Stimulated activated naive CD8-positive, alpha-beta T cell treated with anti-CD3 and anti-CD28 coated beads, Interleukin-15, Interleukin-2, amounts not matched to agents 100 ng/mL and 50 ng/mL, for 24 hours (primary cell): ENCODE results near the gene KIF18B.

Source experiments
- H3K27ac Mint-ChIP-seq: one replicate; pipeline ENCODE4 v1.8.0; 2021; ENCODE audit warnings: mild to moderate bottlenecking, mixed read lengths
- H3K27me3 Mint-ChIP-seq: one replicate; pipeline ENCODE4 v1.8.0; 2021; ENCODE audit warnings: mixed read lengths
- H3K36me3 Mint-ChIP-seq: one replicate; pipeline ENCODE4 v1.8.0; 2021; ENCODE audit warnings: low read depth, mixed read lengths
- H3K4me1 Mint-ChIP-seq: one replicate; pipeline ENCODE4 v1.8.0; 2021; ENCODE audit warnings: low read depth, mixed read lengths
- H3K4me3 Mint-ChIP-seq: one replicate; pipeline ENCODE4 v1.8.0; 2021; ENCODE audit warnings: mild to moderate bottlenecking, mixed read lengths
- H3K9me3 Mint-ChIP-seq: one replicate; pipeline ENCODE4 v1.8.0; 2021; ENCODE audit warnings: mixed read lengths

KIF18B gene

DNA sequence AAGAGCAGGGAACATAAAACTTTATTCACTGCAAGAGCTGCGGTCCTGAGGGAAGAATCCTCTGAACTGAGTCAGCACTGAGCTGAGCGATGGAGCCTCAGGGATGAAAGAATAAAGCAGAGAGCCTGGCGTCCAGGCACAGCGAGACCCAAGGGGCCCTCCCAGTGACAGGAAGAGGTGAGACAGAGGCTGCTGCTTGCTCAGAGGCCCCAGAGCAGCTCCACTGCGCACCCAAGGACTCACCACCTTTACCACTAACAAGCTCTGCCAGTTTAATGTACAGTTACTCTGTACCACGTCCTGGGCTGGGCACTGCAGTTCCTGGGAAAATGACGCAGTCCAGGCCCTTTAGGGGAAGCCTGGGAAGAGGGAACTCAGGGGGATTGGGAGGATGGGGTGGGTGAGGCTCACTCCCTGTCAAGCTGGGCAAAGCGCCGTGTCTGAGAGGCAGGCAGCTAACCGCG is 37.9 kb downstream of the KIF18B start:
- Mint-ChIP-seq H3K27ac (no peak overlapping the region), H3K9me3 (no peaks in the 10 kb centered on the region), H3K27me3 (peaks cover 34% of the 10 kb centered on the region), H3K4me3 (no peak overlapping the region), H3K4me1 (no peaks in the 10 kb centered on the region), H3K36me3 (no peaks in the 10 kb centered on the region)

DNA sequence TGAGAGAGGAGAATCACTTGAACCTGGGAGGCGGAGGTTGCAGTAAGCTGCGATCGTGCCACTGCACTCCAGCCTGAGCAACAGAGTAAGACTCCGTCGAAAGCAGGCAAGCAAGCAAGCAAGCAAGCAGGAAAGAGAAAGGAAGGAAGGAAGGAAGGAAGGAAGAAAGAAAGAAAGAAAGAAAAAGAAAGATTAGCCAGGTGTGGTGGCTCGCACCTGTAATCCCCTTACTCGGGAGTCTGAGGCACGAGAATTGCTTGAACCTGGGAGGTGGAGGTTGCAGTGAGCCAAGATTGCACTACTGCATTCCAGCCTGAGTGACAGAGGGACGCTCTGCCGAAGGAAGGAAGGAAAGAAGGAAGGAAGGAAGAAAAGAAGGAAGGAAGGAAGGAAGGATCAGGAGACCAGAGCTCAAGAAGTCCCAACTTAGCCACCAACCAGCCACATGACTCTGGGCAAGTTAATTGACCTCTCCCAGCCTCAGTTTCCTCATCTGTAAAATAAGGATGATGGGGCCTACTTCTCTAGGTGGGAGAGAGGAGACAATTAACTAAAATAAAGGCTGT is 38.7 kb downstream of the KIF18B start:
- Mint-ChIP-seq H3K27me3 (peaks cover 25% of the 10 kb centered on the region), H3K27ac (no peak overlapping the region), H3K4me3 (no peak overlapping the region), H3K4me1 (no peaks in the 10 kb centered on the region), H3K36me3 (no peaks in the 10 kb centered on the region), H3K9me3 (no peaks in the 10 kb centered on the region)

DNA sequence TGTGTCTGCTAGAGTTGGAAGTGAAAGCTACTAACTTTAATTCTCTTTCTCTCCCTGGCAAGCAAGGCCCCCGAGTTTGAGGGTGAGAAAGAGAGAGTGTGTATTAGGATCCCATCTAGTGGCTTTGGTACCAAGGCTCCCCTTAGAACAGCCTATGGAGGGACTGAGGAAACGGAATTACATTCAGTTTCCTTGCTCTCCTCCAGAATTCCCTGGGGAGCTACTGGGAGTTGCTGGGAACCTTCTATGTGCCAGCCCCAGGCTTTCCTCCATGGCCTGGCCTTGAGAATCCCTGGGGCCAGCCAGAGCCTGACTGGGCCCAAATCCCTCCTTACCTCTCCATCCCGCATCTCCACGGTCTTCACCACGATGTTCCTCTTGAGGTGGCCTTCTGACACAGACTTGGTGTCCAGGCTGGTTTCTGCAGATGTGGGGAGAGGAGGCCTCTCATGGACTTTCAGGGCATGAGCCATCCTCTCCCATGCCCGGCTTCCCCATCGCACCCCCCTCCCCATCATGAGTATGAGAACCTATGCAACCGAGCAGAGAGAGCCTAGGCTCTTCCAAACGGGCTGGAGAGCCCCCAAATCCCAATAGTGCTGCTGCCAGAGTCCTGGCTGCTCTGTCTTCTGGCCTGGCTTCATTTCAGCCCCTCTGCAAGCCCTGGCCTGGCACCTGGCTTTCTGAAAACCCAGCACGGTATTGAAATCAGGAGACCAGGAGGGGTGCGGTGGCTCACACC is 39.7 kb downstream of the KIF18B start:
- H3K9me3 Mint-ChIP-seq = no peaks in the 10 kb centered on the region
- H3K27me3 Mint-ChIP-seq = peaks cover 20% of the 10 kb centered on the region
- no peak overlapping the region for H3K4me3 Mint-ChIP-seq
- H3K4me1 Mint-ChIP-seq = no peaks in the 10 kb centered on the region
- no peaks in the 10 kb centered on the region for H3K36me3 Mint-ChIP-seq
- no peak overlapping the region for H3K27ac Mint-ChIP-seq

DNA sequence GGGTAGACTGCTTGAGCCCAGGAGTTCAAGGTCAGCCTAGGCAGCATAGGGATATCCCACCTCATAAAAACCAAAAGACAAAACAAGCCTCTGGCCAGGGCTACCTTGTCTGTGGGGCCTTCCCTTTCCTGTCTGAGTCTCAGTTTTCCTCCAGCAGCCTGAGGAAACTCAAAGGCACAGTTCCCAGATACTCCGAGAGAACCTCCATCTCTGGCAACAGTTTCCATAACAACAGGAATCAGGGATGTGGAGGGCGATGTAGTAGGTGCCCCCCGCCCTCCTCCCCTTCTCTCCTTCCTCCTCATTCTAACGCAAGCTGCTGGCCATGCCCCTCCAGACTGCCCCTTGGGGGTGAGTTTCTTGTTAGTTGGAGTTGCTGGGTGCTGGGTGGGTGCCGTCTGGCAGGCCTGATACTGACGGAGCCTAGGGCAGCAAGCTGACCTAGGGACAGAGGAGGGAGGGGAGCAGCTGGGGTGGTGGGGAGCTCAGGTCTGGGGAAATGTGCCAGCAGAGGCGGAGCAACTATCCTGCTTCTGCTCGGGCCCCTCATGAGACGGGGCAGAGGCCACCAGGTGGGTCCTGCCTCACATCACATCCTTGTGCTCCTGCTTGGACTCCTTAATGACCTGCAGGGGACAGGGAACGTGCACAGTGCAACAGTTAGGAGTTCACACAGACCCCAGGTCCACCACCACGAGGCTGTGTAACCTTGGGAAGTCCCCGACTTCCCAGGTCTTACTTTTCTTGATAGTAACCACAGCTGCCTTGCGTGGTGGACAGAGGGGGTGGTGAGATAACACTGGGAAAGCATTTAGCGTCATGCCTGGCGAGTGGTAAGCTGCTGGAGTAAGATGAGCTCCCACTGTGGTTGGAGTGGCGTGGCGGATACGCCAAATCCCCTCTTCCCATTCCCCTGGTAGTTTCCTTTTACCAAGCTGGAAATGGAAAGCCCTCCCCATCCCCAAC is 40.5 kb downstream of the KIF18B start:
- peaks cover 13% of the 10 kb centered on the region for H3K27me3 Mint-ChIP-seq
- no peak overlapping the region for H3K27ac Mint-ChIP-seq
- H3K9me3 Mint-ChIP-seq = no peaks in the 10 kb centered on the region
- no peaks in the 10 kb centered on the region for H3K36me3 Mint-ChIP-seq
- no peak overlapping the region for H3K4me3 Mint-ChIP-seq
- H3K4me1 Mint-ChIP-seq = no peaks in the 10 kb centered on the region

DNA sequence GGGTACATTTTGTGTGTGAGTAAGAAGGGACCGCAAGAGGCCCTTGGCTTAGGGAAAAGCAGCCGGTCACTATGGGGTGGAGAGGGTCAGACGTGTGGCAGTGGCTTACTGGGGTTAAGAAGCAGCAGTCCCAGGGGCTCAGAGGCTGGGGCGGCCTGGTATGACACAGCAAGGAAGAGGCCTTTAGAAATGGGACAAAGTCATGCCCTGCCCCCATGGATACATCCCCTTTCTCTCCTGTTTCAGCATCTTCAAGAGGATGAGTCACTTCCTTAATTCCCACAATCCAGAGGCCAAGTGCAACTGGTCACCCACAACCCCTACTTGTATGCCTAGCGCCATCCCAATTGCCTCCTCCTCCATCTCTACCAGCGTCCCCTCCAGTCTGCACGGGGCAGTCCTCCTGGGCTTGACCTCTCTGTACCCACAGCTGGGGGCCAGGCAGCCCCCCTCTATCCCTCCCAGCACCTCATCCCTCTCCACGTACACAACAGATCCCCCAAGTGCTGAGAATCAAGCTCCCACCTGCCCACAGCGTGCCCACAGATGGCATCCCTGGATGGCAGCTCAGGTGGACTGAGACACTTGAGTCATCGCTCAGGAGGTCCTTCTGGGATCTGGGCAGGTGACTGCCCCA is 41.4 kb downstream of the KIF18B start:
- Mint-ChIP-seq H3K4me3 (no peak overlapping the region), H3K36me3 (no peaks in the 10 kb centered on the region), H3K27ac (no peak overlapping the region)

DNA sequence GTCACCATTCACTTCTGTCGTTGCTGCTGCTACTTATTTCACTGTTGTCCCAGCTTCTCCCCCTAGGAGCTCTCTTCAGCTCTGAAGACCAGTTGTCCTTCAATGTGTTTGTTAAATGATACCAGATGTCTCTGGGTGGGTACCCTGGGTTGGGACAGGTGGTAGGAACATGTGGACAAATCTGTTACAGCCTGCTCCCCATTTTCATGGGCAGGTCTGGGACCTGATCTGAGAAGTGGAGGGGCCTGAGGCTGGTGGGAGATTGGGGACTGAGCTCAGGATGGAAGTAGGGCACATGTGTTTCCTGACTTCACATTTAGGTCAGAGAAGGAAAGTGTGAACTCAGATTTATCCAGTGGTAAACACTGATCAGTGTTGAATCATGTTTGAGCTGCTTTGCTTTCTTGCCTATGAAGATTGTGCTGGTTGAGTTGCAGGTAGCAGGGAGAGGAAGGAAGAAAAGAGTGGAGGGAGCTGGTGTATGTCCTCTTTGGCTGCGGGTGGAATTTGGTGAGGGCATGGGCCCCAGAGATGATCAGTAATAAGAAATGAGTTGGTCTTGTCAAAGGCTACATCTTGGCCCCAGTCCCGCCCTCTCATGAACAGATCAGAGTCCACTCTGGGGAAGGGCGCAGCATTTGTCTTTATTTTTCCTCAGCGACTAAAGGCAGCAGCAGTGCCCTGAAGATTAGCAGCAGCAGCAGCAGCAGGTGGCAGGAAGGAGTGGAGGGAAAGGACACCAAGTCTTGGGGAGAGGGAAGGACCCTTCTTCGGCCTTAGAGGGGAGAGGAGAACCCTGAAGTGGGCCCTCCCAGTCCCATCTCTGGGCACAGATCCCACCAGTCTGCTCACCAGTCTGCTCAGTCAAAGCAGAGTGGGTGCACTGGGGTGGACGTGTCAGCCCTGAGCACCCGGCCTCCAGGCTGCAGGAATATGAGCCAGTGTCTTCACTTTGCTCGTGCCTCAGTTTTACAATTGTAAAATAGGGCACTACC is 42.3 kb downstream of the KIF18B start:
- Mint-ChIP-seq H3K4me3 (no peak overlapping the region), H3K27ac (no peak overlapping the region), H3K27me3 (peaks cover 5% of the 10 kb centered on the region), H3K36me3 (no peaks in the 10 kb centered on the region), H3K4me1 (peaks cover 2% of the 10 kb centered on the region), H3K9me3 (no peaks in the 10 kb centered on the region)

More for the DNA sequence above, 41.4 kb downstream of the KIF18B start:
- Mint-ChIP-seq H3K9me3 (no peaks in the 10 kb centered on the region), H3K27me3 (peaks cover 9% of the 10 kb centered on the region), H3K4me1 (no peaks in the 10 kb centered on the region)

DNA sequence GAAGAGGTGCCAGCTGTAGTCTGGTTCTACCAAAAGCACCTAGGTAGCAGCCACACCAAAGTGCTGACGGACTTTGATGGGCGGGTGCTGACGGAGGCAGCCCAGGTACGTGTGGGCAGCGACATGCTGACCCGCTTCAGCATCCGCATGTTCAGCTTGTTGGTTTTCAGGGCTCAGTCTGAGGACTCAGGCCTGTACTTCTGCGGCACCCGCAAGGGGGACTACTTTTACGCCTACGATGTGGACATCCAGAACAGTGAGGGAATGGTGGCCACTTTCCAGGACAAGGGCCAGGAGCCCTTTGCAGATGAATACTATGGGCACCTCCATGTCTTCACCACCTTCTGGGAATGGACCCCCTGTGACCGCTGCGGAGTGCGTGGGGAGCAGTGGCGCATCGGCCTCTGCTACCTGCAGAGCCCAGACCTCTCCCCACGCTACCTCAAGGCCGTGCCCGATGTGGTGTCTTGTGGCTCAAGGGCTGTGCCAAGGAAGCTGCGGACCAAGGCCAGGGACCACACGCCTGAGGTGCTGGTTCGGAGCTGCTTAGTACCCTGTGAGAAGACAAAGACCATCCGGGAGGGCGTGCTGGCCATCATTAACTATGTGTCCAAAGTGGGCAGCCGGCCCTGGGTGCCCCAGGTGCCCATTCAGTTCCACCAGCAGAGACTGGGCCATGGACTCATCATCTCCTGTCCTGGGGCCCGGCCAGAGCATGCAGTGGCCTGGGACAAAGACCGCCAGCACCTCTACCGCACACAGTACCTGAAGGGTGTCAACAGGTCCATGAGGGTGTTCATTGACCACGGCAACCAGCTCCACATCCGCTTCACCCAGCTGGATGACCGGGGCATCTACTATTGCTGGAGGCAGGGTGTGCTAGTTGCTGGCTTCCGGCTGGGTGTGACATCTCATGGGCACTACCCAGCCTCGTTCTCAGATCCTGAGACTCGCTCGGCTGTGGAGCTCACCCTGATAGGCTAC is 43.3 kb downstream of the KIF18B start:
- H3K36me3 Mint-ChIP-seq = no peaks in the 10 kb centered on the region
- H3K9me3 Mint-ChIP-seq = no peaks in the 10 kb centered on the region
- peaks cover 5% of the 10 kb centered on the region for H3K27me3 Mint-ChIP-seq
- no peak overlapping the region for H3K27ac Mint-ChIP-seq
- peaks cover 12% of the 10 kb centered on the region for H3K4me1 Mint-ChIP-seq
- H3K4me3 Mint-ChIP-seq = no peak overlapping the region

DNA sequence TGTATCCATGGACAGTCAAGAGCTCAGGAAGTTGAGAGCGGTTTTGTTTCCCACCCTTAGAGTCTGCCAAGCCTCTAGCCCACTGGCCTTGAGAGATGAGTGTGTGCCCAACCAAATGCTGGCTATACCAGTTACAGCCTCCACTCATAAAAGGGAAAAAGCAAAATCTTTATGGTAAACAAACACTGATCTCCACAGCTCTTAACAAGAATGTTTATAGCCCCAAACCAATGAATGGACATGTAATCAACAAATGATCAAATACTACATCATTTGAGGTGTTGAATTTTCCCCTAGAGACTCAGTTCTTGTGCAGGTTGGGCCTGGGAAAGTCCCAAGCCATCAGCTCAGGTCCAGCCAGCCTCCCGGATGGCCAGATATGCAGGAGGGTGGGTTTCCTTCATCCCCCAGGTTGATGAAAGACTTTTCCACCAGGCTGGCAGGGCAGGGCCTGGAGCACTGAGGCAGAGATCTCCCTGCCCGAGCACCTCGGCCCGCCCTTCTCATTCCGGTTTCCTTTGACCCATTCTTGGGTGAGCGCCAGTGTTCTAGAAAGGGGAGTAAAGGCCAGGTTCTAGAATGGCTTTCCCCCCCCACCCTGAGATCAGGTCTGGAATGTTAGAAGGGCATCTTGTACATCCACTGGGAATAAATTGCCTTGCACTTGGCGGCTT is 44.4 kb downstream of the KIF18B start:
- H3K4me3 Mint-ChIP-seq = no peak overlapping the region
- H3K36me3 Mint-ChIP-seq = peaks cover 5% of the 10 kb centered on the region
- no peak overlapping the region for H3K27ac Mint-ChIP-seq
- H3K9me3 Mint-ChIP-seq = no peaks in the 10 kb centered on the region
- peaks cover 21% of the 10 kb centered on the region for H3K4me1 Mint-ChIP-seq
- H3K27me3 Mint-ChIP-seq = no peaks in the 10 kb centered on the region

DNA sequence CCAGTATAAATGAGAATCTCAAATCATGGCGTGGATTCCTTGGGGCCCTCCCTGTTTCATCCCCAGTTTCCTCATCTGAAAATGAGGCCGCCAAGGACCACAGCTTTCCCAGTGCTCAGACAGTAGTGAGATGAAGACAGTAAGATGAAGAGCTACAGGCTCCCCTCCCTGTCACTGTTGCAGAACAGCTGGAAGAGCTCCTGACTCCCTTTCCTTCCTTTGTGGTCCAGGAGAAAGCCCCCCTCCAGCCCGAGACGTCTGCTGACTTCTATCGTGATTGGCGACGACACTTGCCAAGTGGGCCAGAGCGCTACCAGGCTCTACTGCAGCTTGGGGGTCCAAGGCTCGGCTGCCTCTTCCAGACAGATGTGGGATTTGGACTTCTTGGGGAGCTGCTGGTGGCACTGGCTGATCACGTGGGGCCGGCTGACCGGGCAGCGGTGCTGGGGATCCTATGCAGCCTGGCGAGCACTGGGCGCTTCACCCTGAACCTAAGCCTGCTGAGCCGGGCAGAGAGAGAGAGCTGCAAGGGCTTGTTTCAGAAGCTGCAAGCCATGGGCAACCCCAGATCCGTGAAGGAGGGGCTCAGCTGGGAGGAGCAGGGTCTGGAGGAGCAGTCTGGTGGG is 45.3 kb downstream of the KIF18B start:
- Mint-ChIP-seq H3K9me3 (no peaks in the 10 kb centered on the region), H3K27ac (no peak overlapping the region), H3K4me3 (no peak overlapping the region), H3K4me1 (peaks cover 21% of the 10 kb centered on the region), H3K36me3 (peaks cover 5% of the 10 kb centered on the region), H3K27me3 (no peaks in the 10 kb centered on the region)

DNA sequence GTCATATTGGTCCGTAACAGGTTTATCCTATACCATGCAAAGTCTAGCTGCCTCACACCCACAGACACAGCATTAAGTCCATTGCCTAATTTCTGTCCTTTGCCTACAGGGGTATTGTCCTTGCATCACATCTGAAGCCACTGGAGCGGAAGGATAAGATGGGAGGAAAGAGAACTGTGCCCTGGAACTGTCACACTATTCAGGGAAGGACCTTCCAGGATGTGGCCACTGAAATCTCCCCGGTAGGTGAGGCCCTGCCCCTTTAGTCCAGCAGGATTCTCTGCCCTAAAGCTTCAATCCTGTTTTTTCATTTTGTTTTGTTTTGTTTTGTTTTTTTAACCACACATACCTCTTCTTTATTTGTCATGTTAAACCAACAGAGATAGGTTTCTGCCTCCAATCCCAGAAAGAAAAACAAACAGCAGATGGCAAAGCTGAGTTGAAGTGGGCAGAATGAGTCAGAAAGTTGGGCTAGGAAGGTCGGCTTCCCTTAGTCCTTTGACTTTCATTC is 46.1 kb downstream of the KIF18B start:
- Mint-ChIP-seq H3K9me3 (no peaks in the 10 kb centered on the region), H3K36me3 (peaks cover 5% of the 10 kb centered on the region), H3K27ac (no peak overlapping the region), H3K27me3 (no peaks in the 10 kb centered on the region), H3K4me3 (no peak overlapping the region), H3K4me1 (peaks cover 24% of the 10 kb centered on the region)

DNA sequence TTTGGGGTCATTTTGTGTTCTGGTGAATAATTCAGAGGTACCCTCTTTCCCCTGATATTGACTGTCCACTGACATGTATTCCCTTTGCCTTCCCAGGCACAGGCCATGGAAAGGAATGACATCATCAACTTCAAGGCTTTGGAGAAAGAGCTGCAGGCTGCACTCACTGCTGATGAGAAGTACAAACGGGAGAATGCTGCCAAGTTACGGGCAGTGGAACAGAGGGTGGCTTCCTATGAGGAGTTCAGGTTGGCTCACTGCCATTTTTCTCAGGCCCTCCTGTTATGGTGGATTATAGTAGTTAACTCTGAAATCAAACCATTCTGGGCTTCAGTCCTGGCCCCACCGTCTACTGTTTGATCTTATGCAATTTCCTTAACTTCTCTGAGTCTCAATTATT is 46.7 kb downstream of the KIF18B start:
- no peaks in the 10 kb centered on the region for H3K27me3 Mint-ChIP-seq
- H3K27ac Mint-ChIP-seq = no peak overlapping the region
- H3K9me3 Mint-ChIP-seq = no peaks in the 10 kb centered on the region
- peaks cover 9% of the 10 kb centered on the region for H3K36me3 Mint-ChIP-seq
- peaks cover 28% of the 10 kb centered on the region for H3K4me1 Mint-ChIP-seq
- no peak overlapping the region for H3K4me3 Mint-ChIP-seq
